HG02642 (cell line): Measurements from ENCODE around the gene CUL2.
"Not testable (repeated sequence)": the region's sequence is repeated elsewhere in the genome, so short reads cannot be mapped to it uniquely, and the experiment has no call there.

ENCODE experiments used
- ATAC-seq: cut with Tn5 transposase; IDR thresholded peaks from one replicate; pipeline ENCODE4 v1.9.1; 2021; ENCODE audit warnings: mild to moderate bottlenecking; ENCODE audit not compliant: unreplicated experiment, poor library complexity

The CUL2 gene

DNA sequence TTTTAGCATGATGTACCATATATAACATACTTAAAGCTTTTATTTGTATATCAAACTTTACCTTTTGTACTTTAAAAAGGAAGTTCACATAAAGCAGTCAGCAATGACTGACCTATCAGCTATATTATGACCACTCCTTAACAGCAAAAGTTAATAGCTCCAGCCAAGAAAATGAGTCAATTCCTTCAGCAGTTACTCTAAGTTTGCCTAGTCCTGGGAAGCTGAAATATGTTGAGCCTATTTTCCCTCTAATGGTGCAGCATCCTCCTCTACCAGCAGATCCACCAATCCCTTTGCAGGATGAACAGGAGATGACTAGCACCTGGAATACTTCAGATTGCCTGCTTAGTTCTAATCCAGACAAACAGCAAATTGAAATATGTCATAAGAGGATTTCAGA is 64.2 kb downstream of the CUL2 start:
- no peak for ATAC-seq

DNA sequence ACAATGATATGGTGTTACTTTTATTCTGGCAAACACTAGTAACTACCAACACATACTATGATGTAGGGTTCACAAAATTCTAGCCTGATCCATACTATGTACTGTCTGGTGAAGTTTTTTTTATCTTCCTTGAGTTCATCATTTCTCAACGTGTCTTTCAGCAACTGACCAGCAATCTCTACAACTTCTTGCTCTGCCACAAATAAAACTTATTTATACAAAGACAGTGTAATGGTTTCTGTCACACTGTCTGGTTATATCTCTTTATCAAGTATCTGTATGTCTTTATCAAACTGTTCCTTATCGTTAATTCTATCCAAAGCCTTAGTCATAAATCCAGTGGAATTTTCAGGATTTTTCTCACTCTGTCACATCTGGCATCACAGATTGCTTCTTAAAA is 69.7 kb downstream of the CUL2 start:
- no peak for ATAC-seq

DNA sequence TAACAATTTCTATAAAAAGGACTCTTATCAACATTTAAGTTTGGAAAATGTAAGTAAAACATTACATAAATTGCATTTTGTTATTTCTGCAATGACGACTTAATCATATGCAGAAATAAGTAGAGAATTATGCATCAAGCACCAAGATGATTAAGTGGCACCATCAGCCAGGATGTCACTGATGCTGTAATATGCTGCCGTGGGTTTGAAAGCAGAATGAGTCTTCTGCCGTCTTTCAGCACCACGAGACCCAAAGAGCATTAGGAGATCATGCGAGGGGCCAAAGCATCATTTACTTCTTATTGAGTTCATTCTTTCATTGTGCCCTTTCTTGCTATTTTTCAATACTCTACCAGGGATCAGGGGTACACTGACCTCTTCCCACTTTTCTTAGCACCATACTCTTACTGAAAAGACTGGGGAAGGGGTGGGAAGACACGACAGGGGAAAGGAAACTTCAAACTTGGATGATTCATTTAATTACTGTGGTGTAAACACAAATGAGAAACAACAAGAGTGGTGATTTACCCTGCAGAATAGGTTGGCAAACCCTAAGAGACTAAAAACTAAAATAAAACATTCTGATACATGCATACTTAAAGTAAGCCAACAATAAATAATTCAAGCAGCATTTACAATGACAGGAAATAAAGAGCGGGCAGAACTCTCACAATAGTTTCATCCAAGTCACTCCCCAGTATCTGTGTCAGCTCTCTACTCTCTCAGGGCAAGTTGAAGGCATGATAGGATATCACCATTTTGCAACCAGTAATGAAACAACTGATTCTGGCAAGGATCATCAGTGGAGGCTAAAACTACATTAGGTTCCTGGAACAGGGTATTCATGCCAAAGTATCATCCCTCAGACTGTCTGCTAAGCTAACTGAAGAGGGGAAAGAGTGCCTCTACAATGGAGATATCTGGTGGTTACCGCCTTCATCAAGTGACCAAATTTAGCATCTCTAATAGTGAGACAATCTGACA is 70.8 kb downstream of the CUL2 start:
- ATAC-seq: no peak

DNA sequence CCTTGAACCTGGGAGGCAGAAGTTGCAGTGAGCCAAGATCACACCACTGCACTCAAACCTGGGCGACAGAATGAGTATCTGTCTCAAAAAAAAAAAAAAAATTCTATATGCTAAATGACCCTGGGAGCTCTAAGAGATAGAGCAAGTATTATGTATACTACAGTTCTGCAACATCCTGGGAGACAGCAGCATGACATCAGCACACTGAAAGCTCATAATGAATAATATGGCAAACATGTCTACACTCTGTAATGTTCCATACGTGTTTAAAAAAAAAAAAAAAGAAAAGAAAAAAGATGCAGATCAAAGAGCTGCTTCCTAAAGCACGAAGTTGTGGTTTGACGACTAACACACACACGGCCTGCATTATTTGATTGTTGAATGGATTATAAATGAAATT is 72.5 kb downstream of the CUL2 start:
- ATAC-seq: no peak

DNA sequence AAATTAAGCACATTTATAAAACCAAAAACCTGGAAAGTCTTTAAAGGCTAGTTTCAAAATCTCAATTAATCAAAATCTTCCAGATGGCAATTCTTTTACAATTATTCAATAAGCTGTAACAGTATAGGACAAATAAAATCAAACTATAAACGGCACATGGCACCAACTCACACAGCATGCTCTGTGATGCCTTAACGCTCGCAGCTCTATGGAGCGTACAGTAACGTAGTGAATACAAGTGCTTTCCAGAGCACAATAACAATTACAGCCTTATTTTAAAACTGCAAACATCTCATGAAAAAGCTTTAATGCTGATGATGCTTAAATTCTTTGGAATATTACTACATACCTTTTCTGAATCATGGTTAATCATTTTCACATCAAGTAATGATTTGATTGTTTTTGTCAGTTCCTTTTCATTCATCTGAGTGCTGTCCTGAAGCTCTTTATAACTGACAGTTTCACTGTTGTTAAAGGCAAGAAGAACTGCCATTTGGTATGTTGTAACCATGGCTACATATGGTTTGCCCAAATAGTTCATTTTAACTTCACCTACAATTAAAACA is 74.2 kb downstream of the CUL2 start:
- no peak for ATAC-seq

DNA sequence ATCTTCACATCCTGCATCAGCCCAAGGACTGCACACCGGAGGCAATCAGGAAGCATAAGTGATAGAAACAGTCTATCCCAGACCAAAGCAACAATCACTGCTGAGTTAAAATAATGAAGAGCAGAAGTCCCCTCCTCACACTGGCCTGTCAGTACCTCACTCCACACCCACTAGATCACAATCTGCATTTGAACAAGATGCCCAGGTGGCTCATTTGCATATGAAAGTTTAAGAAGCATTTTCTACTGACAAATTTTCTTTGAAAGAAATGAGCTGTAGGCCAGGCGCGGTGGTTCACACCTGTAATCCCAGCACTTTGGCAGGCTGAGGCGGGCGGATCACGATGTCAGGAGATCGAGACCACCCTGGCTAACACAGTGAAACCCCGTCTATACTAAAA is 77.4 kb downstream of the CUL2 start:
- no peak for ATAC-seq

DNA sequence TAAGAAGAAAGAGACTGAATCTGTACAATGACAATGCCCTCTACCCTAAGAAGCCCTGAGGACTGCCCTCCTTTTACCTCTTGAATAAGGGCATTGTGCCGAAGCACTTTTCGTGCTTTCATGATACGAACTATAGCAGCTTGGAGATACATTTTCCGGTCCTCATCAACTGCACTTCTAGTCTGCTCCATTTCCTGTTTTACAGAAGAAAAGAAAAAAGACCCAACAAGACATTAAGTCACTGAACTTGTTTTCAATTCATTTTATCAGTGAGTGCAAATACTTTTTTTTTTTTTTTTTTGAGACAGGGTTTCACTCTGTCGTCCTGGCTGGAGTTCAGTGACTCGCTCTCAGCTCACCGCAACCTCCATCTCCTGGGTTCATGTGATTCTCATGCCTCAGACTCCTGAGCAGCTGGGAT is 78.4 kb downstream of the CUL2 start:
- no peak for ATAC-seq

DNA sequence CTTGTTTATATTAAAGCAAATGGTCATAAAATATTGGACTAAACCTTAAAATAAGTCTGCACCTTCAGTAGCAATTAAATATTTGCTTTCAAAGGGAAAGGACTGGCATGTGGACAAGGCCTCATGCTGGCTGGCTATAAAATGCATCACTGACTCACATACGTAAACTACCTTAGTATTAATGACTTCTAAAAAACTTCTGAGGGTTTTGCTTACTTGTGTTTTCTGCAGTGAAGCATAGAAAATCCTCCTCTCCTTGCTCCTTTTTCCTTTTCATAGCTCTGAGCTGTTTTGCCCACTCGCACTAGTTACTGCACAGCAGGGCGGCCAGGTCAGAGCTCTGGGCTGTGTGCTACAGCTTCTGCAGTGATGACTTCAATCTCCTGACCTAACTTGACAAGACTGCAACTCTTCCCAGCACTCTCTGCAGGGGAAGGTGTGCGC is 82.3 kb downstream of the CUL2 start:
- ATAC-seq: no peak

DNA sequence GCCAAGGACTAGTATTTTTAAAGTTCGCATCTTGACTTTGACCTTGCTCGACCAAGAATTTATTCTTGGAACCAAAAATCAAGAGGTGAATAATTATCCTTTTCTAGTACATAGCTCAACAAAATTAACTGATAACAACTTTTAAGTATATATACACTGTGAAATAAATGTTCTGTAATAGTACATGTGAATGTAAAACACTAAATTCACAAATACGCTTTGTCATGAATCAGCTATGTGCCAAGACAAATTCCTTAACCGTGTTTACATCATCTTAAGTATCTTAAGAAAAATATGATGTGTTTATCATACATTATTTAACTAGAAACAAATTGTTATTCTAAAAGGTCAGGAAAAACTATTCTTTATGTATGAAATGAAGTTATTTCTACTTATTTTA is 83.3 kb downstream of the CUL2 start:
- no peak for ATAC-seq

DNA sequence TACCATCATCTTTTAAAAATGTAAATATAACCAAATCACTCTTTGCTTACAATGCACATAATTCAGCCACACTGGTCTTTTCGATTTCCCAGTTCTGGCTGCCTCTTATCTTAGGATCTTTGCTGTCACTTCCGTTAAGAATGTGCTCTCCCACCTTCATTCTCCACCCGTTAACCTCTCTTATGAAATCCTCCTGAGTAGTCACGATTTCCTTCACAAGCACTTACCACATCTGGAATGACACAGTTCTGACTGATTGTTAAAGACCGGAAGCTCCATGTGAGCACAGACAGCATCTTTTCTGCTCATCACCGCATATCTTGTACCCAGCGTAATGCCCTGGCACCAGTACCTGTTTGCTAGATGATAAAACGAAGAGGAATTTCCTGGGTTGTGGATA is 84.3 kb downstream of the CUL2 start:
- ATAC-seq: no peak

DNA sequence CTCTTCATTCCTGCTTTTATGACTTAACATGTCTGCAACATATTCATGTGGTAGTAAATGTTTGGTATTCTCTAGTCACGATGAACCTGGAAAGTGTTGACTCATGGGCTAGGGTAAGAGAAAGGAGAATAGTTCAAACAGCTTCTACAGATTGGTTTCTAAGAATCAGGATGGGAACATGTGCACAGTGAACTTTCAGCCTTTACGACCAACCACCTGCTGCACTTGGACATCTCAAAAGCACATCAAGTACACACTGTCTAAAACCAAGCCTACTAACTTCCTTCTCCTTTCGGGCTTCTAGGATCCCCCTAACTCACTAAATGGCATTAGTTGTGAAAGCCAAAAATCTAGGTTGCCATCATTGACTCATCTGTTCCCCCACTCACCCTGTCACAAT is 85.5 kb downstream of the CUL2 start:
- ATAC-seq: no peak

DNA sequence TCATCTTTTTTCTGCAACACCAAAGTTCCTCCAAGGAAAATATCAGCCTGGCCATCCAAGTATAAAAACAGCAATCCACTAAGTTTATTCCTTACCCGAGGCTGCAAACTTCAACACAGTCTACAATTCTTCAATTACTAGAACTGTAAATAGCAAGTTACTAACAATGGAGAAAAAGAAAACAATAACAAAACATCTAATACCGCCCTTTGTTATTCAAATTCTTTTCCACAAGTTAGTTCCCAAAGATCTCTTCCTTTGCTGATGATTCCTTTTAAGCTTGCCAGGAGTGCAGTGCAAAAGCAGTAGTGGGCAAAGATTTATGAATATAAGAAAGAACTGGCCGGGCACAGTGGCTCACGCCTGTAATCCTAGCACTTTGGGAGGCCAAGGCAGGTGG is 86.2 kb downstream of the CUL2 start:
- no peak for ATAC-seq

DNA sequence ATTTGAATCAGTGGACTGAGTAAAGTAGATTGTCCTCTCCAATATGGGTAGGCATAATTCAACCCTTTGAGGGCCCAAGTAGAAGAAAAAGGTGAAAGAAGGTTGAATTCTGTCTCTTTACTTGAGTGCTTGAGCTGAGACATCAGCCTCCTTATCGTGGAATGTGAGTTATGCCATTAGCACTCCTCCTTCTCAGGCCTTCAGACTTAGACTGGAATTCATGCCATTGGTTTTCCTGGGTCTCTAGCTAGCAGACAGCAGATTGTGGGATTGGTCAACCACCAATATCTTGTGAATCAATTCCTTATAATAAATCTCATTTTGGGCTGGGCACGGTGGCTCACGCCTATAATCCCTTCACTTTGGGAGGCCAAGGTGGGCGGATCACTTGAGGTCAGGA is 89.2 kb downstream of the CUL2 start:
- ATAC-seq: no peak

DNA sequence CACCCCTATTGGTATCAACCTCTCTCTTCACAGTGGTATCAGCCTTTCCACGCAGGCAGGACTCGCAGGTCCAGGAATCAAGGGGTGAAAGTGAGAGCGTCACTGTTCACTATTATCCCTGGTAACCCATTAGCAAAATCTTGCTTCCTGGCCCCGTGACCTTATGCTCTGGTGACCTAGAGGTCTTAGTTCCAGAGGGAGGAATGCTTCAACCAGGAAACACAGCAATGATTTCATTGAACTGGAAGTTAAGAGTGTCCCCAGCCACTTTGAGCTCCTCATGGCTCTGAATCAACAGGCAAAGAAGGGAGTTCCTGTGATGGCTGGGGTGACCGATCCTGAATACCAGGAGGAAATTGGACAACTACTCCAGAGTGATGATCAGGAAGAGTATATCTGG is 90.6 kb downstream of the CUL2 start:
- no peak for ATAC-seq

DNA sequence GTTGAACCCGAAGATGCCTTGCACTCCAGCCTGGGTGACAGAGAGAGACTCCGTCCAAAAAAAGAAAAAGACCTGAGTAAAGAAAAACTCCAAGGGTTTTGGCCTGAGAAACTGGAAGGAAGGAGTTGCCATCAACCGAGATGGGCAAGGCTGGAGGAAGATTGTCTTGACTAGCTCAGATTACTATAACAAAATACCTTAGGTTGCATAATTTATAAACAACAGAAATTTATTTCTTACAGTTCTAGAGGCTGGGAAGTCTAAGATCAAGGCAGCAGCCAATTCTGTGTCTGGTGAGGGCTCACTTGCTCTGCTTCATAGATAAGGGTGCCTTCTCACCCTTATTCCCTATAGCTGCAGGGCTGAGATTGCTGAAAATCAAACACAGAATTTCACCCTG is 91.2 kb downstream of the CUL2 start:
- no peak for ATAC-seq

DNA sequence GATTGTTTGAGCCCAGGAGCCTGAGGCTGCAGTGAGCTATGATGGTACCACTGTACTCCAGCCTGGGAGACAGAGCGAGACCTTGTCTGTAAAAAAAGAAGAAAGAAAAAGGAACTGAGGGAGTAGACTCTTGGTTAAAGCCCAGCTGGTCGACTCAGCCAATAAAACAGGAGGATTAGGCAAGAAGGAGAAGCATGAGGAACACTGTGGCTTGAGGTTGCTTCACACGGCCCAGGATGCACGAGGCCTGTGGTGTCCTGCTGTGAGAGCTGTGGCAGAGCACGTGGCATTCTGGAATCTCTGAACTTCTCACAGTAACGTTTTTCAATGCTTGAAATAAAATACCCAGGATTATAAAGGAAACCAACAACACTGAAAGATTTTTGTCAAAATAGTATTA is 93.3 kb downstream of the CUL2 start:
- no peak for ATAC-seq

DNA sequence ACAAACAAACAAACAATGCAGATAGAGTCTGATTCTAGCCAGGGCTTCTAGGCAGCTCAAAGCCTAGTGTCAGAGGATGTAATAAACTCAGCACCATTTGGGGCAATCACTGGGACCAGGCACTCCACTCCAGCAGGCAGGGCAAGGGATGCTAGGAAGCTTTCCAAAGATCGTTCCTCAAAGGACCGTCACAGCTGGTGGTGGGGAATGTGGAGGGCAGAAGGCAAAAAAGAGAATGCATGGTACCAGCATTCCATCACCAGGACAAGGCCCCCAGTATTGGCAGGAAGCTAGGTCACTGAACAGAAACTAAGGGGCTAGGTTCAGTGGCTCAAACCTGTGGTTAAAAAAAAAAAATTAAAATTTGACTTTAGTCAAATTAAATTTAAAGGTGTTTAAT is 94.2 kb downstream of the CUL2 start:
- ATAC-seq: no peak

DNA sequence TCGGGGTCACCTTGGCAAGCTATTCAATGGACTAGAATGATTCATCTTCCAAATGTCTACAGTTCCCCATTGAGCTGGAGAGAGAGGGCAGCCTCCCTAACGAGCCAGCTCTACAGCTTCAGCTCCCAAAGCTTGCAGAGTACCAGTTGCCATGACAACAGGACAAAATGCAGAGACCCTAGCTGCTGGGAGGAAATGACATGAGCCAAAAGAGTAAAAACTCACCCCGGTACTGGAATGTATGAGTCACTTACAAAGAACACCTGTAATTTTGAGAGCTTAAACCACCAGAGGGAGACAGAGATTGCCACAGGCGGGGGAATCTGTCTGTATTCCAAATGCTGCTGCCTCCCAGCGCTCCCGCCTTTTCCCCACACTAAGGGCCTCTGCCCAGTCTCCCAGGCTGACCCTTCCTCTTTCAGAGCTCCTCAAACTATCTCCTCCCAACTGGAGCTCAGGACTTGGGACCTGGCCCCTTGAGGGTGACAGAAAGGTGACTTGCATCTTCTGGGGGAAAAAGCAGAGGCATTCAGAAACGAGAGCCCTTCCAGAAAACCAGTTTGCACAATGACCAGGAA is 95.5 kb downstream of the CUL2 start:
- peak; percentile 90 for ATAC-seq

DNA sequence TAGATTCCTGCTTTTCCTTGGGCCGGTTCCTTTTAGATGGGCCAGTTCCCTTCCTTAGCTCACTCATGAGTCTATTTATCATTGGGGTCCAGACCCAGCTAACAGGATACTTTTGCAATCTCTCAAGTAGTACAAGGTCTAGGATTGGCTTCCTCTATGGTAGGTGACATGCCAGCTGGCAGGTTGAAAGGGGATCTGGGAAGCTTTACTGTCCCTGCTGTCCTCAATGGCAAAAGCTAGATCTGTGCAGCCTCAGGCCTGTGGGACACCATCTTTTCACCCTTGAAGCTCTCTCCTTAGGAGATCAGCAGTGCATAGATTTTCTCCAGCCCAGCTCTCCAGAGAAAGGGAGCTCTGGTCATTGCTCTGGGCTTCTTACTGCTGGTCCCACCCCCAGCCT is 96.4 kb downstream of the CUL2 start:
- no peak for ATAC-seq

DNA sequence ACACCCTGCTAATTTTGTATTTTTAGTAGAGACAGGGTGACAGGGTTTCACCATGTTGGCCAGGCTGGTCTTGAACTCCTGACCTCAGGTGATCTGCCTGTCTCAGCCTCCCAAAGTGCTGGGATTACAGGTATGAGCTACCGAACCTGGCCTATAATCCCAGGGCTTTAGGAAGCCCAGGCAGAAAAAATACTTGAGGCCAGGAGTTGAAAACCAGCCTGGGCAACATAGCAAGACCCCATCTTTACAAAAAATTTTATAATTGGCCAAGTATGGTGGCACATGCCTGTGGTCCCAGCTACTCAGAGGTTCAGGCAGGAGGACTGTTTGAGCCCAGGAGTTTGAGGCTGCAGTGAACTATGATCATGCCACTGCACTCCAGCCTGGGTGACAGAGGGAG is 99.0 kb downstream of the CUL2 start:
- ATAC-seq: not testable (repeated sequence)

DNA sequence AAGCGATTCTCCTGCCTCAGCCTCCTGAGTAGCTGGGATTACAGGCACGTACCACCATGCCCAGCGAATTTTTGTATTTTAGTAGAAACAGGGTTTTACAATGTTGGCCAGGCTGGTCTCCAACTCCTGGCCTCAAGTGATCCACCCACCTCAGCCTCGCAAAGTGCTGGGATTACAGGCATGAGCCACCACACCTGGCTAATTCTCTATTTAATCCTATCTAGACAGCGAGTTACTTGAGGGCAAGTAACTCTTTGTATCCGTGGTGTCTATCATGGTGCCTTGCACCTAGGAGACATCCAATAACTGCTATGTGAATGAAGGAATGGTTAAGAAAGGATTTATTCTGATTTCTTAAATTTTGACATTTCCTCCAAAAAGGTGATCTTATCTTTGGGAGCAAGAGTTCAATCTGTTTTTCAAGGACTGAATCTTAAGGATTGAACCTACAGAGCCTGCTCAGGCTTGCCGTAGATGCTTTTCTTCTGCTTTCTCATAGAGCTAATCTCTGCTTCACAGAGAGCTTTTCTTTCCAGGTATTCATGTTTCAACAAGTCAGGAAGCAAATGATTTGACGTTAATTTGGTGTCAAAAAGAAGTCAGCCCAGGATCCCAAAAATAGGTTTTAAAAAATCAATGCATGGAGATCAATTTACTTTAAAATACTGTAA is 101.6 kb downstream of the CUL2 start:
- no peak for ATAC-seq
